ENCODE measurements around the gene TNIP2.
"Not testable (repeated sequence)": the region's sequence is repeated elsewhere in the genome, so short reads cannot be mapped to it uniquely, and the experiment has no call there.

TNIP2 gene

GRCh38 chr4:2767705-2768074, 11.6 kb upstream of the TNIP2 start:
- no peak for DNase-seq

- DNase-seq, result no peak
Observed at GRCh38 chr4:2767046-2767704, 11.0 kb upstream of the TNIP2 start.

DNA sequence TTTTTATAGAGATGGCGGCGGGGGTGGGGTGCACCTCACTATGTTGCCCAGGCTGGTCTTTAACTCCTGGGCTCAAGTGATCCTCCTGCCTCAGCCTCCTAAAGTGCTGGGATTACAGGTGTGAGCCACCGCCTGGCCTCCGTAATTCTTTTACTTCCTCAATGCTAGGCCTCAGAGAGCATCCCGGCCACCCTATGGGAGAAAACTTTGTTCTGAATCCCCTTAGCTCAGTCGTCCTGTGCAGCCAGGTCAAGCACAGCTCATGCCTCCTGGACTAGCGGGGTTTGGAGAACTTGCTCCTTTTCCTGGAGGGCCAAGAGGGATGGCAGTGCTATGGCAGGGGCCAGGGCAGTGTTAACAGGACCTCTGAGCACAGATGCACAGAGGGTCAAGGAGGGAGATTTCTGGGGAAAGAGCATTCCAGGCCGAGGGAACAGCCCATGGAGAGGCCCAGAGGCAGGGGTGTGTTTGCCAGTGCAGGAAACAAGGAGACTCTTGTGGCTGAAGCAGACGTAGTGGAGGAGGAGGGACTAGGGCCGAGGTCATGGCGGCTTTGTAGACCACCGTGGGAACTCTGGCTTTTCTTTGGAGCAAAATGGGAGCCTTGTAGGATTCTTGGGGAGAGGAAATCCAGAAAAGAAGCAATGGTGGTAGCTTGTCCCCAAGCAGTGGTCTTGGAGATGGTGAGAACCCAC, 9.8 kb upstream of the TNIP2 start:
- no peak for DNase-seq

GRCh38 chr4:2763511-2763967, 7.4 kb upstream of the TNIP2 start:
- no peak for DNase-seq

GRCh38 chr4:2762486-2763370, 6.6 kb upstream of the TNIP2 start:
- DNase-seq, result not testable (repeated sequence)

DNA sequence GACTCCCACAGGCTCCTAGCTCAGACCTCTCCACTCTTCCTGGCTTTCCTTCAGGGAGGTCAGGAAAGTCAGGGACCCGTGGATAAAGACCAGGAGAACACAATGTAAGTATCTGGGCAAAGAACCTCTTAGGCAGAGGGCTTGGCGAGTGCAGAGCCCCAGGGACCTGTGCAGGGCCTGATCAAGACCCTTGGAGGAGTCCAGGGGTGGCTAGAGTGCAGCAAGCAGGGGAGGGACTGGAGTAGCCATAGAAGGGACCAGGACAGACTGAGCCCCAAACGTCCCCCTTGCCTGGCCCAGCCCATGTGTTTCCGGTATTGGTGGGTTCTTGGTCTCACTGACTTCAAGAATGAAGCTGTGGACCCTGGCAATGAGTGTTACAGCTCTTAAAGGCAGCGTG, 5.9 kb upstream of the TNIP2 start:
- DNase-seq, result no peak

DNA sequence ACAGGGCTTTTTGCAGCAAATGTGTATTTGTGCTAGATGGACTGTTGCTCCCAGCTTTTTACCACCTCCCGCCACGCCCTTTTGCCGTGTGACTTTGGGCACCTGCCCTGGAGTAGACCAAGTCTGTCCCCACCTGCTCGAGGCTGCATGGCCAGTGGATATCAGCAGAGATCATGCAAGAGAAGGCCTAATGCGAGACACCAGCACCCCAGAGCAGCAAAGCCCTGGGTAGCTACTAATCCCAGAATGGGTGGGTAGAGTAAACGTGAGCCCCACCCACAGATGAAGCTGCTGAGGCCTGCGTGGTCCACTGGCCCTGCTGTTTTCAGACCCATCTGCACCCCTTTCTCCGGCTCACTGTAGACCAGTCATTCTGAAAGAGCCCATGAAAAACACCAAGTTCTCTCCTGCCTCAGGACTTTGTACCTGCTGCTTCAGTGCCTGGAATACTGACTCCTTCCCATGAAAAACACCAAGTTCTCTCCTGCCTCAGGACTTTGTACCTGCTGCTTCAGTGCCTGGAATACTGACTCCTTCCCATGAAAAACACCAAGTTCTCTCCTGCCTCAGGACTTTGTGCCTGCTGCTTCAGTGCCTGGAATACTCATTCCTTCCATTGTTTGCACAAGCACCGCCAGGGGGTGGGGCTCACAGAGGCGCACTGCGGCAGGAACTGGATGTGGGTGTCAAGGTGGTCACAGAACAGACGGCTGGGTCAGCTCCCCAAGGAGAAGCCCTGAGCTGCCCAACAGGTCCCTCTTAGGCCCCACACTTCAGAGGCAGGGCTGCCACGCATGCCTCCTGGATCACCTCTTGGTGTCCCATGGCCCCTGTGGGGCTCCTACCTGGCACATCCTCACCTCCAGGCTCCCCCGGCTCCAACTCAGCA, 5.1 kb upstream of the TNIP2 start:
- DNase-seq, result peak in 1 of 3 experiments; percentile 5

DNA sequence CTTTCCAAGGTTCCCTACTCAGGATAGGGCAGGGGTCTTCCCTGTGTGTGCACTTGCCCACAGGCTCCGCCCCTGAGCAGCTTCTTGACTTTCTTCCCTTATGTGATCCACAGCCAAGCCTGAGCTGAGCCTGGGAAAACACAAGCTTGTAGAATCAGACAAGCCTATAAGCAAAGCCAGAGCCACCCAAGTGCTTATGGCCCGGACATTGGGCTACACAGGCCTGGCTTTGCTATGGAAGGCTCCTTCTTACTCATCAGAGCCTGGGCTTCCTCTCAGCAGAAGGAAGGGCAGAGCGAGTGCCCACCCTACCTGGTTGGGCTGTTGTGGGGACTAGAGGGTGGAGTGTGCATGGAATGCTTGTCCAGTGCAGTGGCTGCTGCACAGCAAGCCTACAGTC, 1.3 kb upstream of the TNIP2 start:
- peak in 1 of 3 experiments; percentile 5 for DNase-seq

DNA sequence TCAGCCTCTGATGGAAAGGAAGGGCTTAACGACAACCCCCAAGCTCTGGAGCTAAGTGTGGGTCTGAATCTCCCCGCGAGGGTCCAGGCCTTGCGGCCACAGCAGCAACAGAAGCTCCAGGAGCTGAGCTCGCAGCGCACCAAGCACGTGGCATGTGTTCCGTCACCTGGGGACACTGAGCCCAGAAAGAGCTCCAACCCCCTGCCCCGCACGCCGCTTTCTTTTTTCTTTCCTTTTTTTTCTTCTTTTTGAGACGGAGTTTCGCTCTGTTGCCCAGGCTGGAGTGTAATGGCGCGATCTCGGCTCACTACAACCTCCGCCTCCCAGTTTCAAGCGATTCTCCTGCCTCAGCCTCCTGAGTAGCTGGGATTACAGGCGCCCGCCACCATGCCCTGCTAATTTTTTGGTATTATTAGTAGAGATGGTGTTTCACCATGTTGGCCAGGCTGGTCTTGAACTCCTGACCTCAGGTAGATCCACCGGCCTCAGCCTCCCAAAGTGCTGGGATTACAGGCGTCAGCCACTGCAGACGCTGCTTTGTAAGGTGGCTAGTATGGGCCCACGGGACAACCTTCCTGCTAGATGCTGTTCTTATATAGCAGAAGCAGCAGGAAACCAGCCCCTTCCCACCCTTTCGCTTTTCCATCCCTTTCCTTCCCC, 685 bp upstream of the TNIP2 start:
- DNase-seq, result no peak

DNA sequence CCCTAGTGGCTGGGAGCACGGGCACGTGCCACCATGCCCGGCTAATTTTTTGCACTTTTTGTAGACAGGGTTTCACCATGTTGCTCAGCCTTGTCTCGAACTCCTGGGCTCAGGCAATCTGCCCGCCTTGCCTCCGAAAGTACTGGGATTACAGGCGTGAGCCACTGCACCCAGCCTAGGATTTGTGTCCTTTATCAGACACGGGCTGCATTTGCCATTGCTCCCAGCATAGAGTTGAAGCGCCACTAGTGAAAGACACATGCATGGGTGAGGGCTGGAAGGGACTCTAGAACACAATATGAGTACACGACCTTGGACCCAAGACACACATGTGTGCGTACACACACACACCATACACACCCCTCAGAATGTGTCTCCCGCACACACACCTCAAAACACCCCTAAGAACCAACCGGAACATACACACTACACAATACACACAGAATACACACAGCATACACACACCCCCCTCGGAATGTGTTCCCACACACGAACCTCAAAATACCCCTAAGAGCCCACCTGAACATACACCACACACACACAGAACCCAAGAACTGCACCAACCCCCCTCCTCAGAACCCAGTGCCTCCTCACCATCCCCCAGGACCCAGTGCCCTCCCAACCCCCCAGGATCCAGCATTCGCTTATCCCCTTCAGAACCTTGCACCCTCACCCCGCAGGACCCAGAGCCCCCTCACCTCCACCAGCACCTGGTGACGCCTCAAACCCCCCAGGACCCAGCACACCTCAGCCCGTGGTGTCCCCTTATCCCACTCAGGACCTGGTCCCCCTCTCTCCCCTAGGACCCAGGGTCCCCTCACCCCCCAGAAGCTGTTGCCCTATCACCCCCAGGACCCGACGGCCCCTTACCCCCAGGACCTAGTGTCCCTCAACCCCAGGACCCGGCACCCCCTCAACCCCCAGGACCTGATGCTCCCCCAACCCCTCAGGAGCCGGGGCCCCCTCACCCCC, 1.0 kb downstream of the TNIP2 start:
- DNase-seq, result peak in 1 of 3 experiments; percentile 18

GRCh38 chr4:2753436-2753835, 2.7 kb downstream of the TNIP2 start:
- no peak for DNase-seq

- DNase-seq, result no peak
Observed at GRCh38 chr4:2750719-2751605, 5.2 kb downstream of the TNIP2 start.

GRCh38 chr4:2746891-2747695, 9.0 kb downstream of the TNIP2 start:
- DNase-seq, result no peak

DNA sequence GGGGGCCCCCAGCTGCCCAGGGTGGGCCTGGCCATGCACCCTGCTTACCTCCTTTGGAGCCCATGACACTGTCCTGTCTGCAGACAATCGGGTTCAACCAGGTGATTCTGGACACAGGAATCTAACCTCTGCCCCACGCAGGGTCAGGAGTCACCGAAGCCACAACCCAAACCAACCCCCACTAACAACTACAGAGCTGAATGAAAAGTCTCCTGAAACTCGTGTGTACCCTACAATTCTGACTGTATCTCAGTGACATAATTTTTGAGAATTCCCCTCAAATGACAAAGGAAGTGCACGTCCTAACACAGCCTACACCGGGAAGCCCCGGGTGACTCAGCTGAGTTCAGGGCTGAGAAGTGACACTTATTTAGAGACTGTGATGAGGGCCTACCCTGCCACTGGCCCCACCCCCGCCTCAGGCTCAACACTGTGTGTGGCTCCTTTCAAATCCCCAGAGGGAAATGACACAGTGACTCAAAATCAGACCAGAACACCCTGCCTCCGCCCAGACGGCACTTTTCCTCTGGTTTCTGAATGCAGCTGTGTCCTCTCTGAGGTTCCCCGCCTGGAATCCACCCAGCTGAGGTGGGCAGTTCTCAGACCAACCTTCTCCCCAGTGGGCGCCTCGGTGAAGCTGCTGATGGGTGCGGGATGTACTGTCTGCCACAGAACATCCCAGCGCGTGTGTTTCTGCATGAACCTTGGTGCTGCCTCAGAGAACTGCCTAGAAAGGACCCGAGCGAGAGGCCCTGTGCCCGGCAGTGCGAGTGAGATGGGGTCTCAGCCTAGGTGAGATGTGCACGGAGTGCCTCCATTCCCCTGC, 9.9 kb downstream of the TNIP2 start:
- no peak for DNase-seq

DNA sequence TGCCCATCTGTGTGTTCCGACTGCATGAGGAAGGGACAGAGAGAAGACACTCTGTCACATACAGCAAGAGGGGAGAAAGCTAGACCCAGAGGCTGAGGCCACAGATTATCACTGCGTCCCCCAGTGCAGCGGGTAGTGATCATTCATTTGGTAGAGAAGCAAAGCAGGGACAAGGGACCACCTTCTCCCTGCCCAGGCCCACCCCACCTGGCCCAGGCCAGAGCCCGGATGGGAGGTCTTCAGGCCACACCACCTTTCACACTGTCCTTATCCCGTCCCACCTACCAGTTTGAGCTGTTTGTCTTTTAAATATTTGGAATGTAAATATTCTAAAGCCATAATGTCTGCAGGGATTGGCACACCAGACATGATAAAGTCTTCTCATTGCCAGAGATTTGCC, 10.6 kb downstream of the TNIP2 start:
- no peak for DNase-seq

GRCh38 chr4:2744576-2745270, 11.4 kb downstream of the TNIP2 start:
- DNase-seq, result peak in 1 of 3 experiments; percentile 63

Data from NCI-H1417 (cell line).